NAMALWA (cell line): ENCODE measurements around the gene PTPN14.
A peak's percentile ranks its signal among the peaks of the same experiment; 100 is the strongest.

Experiments
- DNase-seq: peaks from one replicate; pipeline ENCODE4 v3.0.0-alpha.2; 2015; ENCODE audit warnings: low spot score

PTPN14 gene

GRCh38 chr1:214363386-214363785 is 188.0 kb downstream of the PTPN14 start:
- DNase-seq: no peak

- DNase-seq: no peak
Observed at GRCh38 chr1:214362188-214362882, 189.1 kb downstream of the PTPN14 start.

GRCh38 chr1:214361636-214362035 is 189.8 kb downstream of the PTPN14 start:
- no peak for DNase-seq

- DNase-seq: no peak
Observed at GRCh38 chr1:214360525-214361164, 190.8 kb downstream of the PTPN14 start.

- DNase-seq: no peak
Observed at GRCh38 chr1:214360116-214360515, 191.3 kb downstream of the PTPN14 start.

GRCh38 chr1:214354440-214355148 is 196.8 kb downstream of the PTPN14 start:
- DNase-seq: no peak

- DNase-seq: no peak
Observed at GRCh38 chr1:214352838-214353237, 198.6 kb downstream of the PTPN14 start.

- no peak for DNase-seq
Observed at GRCh38 chr1:214351551-214352277, 199.7 kb downstream of the PTPN14 start.

GRCh38 chr1:214349781-214350180 is 201.6 kb downstream of the PTPN14 start:
- no peak for DNase-seq

- DNase-seq: no peak
Observed at GRCh38 chr1:214349008-214349407, 202.4 kb downstream of the PTPN14 start.

- no peak for DNase-seq
Observed at GRCh38 chr1:214344897-214345296, 206.5 kb downstream of the PTPN14 start.

GRCh38 chr1:214342525-214342924 is 208.9 kb downstream of the PTPN14 start:
- peak; percentile 16 for DNase-seq

- DNase-seq: no peak
Observed at GRCh38 chr1:214341932-214342331, 209.5 kb downstream of the PTPN14 start.

- no peak for DNase-seq
Observed at GRCh38 chr1:214341459-214341858, 209.9 kb downstream of the PTPN14 start.

GRCh38 chr1:214338212-214338611 is 213.2 kb downstream of the PTPN14 start:
- DNase-seq: no peak

GRCh38 chr1:214337511-214337910 is 213.9 kb downstream of the PTPN14 start:
- no peak for DNase-seq

- DNase-seq: no peak
Observed at GRCh38 chr1:214337015-214337414, 214.4 kb downstream of the PTPN14 start.

- no peak for DNase-seq
Observed at GRCh38 chr1:214335567-214335966, 215.8 kb downstream of the PTPN14 start.

GRCh38 chr1:214332946-214333798 is 218.2 kb downstream of the PTPN14 start:
- DNase-seq: peak; percentile 58

- peak; percentile 70 for DNase-seq
Observed at GRCh38 chr1:214331827-214332423, 219.5 kb downstream of the PTPN14 start.

- DNase-seq: no peak
Observed at GRCh38 chr1:214331180-214331579, 220.2 kb downstream of the PTPN14 start.
